AG04449 (cell line): Measurements from ENCODE around the gene PCBP2.

Experiments
- CTCF ChIA-PET: fragments of 350-600 bp; formaldehyde crosslinking; extraction: SDS; loops from one replicate; lab custom pipeline; 2021; ENCODE audit warnings: antibody characterized with exemption; lab: Yijun Ruan, JAX
- POLR2A ChIA-PET: fragments of 400-600, 350-600 bp; formaldehyde crosslinking; extraction: SDS; loops from one replicate; lab custom pipeline; 2020; ENCODE audit warnings: antibody characterized with exemption, inconsistent platforms; lab: Yijun Ruan, JAX
- DNase-seq: peaks from one replicate; pipeline ENCODE4 v3.0.0-alpha.2; 2010; ENCODE audit warnings: low read depth, low spot score
- H3K4me3 ChIP-seq: 2 replicates; pipeline ENCODE4 v1.5.1; 2011; ENCODE audit warnings: low read depth, mild to moderate bottlenecking, control low read depth, low read length
- TF ChIP-seq, protein P1 (sequence below): IDR thresholded peaks from one replicate; pipeline ENCODE4 v1.5.1; 2011; ENCODE audit warnings: mild to moderate bottlenecking, moderate library complexity, low read length, control low read depth, inconsistent platforms; ENCODE audit not compliant: insufficient read depth; ENCODE audit errors: missing control alignments

Gene PCBP2

GRCh38 chr12:53493610-53494391 is 41.9 kb downstream of the PCBP2 start:
- DNase-seq = no peak
- ChIA-PET POLR2A (interaction anchor here (1.0 to 1.3 kb wide), 2 partner anchors 11 to 12 kb away, joined by 3 to 4 read pairs; no protein-coding TSS in a partner anchor), CTCF (interaction anchor here (0.8 to 6.8 kb wide), 6 partner anchors 11 to 142 kb away, joined by 3 to 33 read pairs (median 6); partner anchors contain the start of gene NPFF)
- peak overlapping the region; percentile 61 for H3K4me3 ChIP-seq
- TF ChIP-seq, protein P1, sequence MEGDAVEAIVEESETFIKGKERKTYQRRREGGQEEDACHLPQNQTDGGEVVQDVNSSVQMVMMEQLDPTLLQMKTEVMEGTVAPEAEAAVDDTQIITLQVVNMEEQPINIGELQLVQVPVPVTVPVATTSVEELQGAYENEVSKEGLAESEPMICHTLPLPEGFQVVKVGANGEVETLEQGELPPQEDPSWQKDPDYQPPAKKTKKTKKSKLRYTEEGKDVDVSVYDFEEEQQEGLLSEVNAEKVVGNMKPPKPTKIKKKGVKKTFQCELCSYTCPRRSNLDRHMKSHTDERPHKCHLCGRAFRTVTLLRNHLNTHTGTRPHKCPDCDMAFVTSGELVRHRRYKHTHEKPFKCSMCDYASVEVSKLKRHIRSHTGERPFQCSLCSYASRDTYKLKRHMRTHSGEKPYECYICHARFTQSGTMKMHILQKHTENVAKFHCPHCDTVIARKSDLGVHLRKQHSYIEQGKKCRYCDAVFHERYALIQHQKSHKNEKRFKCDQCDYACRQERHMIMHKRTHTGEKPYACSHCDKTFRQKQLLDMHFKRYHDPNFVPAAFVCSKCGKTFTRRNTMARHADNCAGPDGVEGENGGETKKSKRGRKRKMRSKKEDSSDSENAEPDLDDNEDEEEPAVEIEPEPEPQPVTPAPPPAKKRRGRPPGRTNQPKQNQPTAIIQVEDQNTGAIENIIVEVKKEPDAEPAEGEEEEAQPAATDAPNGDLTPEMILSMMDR = no peak

DNA sequence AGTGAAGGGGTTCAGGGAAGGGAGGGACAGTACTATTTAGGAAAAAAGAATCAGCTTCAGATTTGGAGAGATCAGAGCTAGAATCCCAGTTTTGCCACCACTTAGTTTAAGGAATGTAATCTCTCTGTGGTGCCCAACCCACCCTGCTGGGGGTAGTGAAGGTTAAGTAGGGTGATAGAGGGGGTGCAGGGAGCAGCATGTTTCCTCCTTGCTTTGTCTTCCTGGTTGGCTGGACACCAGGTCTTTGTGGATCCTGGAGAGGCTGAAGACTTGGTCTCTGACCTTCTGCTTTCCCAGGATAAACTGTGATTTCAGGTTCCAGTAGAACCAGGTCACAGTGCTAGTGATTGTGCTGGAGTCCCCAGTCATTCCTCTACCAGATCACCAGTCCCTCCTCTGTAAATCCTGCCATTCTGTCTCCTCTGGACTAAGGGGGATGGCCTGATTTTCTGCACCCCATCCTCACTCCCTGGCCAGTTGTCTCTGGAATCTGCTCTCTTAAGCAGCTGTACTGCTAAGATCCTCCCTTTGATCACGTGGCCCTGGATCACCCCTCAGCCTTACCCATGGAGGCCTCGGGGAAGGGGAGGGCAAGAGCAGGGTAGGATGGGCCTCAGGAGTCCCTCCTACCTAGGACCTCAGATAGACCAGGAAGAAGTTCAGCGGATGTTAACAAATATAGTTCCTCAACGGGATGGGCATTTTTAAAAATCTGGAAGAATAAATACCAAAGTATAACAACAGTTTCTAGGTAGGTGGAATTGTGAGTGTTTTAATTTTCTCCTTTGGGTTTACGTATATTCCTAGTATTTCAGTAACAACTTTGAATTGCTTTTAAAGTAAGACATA is 44.2 kb downstream of the PCBP2 start:
- TF ChIP-seq, protein P1 = no peak
- POLR2A ChIA-PET = interaction anchor here (1.1 kb wide), 1 partner anchor 10 kb away, joined by 4 read pairs; no protein-coding TSS in a partner anchor
- CTCF ChIA-PET = interaction anchor here (1.0 to 6.8 kb wide), 5 partner anchors 12 to 172 kb away, joined by 3 to 33 read pairs (median 3); partner anchors contain the start of gene NPFF
- no peak for DNase-seq
- no peak overlapping the region for H3K4me3 ChIP-seq

GRCh38 chr12:53496752-53497032 is 44.8 kb downstream of the PCBP2 start:
- ChIA-PET POLR2A (interaction anchor here (1.1 kb wide), 1 partner anchor 10 kb away, joined by 4 read pairs; no protein-coding TSS in a partner anchor), CTCF (interaction anchor here (1.1 to 6.8 kb wide), 4 partner anchors 12 to 172 kb away, joined by 3 to 33 read pairs (median 4); partner anchors contain the start of gene NPFF)
- H3K4me3 ChIP-seq = peak overlapping the region; percentile 25; the same call in 1 of the 2 replicates
- DNase-seq = no peak
- TF ChIP-seq, protein P1 = no peak

GRCh38 chr12:53497461-53497860 is 45.6 kb downstream of the PCBP2 start:
- no peak for DNase-seq
- ChIA-PET CTCF (interaction anchor here (0.6 to 5.3 kb wide), 6 partner anchors 12 to 173 kb away, joined by 3 to 22 read pairs (median 4); no protein-coding TSS in a partner anchor), POLR2A (no interaction called here)
- TF ChIP-seq, protein P1 = no peak
- no peak overlapping the region for H3K4me3 ChIP-seq

- ChIA-PET CTCF (interaction anchor here (0.6 to 5.3 kb wide), 7 partner anchors 12 to 184 kb away, joined by 3 to 22 read pairs (median 3); no protein-coding TSS in a partner anchor), POLR2A (no interaction called here)
- peak overlapping the region; percentile 83 for H3K4me3 ChIP-seq
- TF ChIP-seq, protein P1 = no peak
- DNase-seq = no peak
Measured at GRCh38 chr12:53498235-53498630, 46.3 kb downstream of the PCBP2 start.
